H9 (cell line): ENCODE results near the gene DCAF6. TPM values are rescaled to one million over a fixed set of nuclear protein-coding genes. Genes with fewer than 3 reads are reported as not detected.

Experiments used
- DNase-seq: peaks from one replicate; pipeline ENCODE4 v3.0.0-alpha.2; 2017
- H2AFZ ChIP-seq: one replicate; pipeline ENCODE4 v1.6.1; 2013; ENCODE audit warnings: mild to moderate bottlenecking, low read length, control low read depth, moderate library complexity
- H2AK5ac ChIP-seq: 2 replicates; pipeline ENCODE4 v1.6.1; 2013; ENCODE audit warnings: low read length, control low read depth, mixed read lengths; ENCODE audit not compliant: insufficient read length
- H2BK120ac ChIP-seq: one replicate; pipeline ENCODE4 v1.6.1; 2013; ENCODE audit warnings: low read depth, mild to moderate bottlenecking, low read length, control low read depth, inconsistent platforms; ENCODE audit not compliant: poor library complexity, severe bottlenecking
- H2BK12ac ChIP-seq: 2 replicates; pipeline ENCODE4 v1.6.1; 2013; ENCODE audit warnings: low read length, control low read depth, mixed read lengths, low read depth; ENCODE audit not compliant: insufficient read length
- H2BK15ac ChIP-seq: 2 replicates; pipeline ENCODE4 v1.6.1; 2013; ENCODE audit warnings: low read depth, low read length, control low read depth
- H2BK20ac ChIP-seq: one replicate; pipeline ENCODE4 v1.6.1; 2013; ENCODE audit warnings: low read depth, mild to moderate bottlenecking, low read length, control low read depth, inconsistent platforms; ENCODE audit not compliant: poor library complexity, severe bottlenecking
- H2BK5ac ChIP-seq: 2 replicates; pipeline ENCODE4 v1.6.1; 2013; ENCODE audit warnings: low read length, control low read depth, mixed read lengths; ENCODE audit not compliant: insufficient read length
- H3K14ac ChIP-seq: 2 replicates; pipeline ENCODE4 v1.6.1; 2013; ENCODE audit warnings: low read length, control low read depth; ENCODE audit not compliant: insufficient read depth
- H3K18ac ChIP-seq: 2 replicates; pipeline ENCODE4 v1.6.1; 2013; ENCODE audit warnings: low read depth, mild to moderate bottlenecking, mixed read lengths, low read length, control low read depth; ENCODE audit not compliant: insufficient read length
- H3K23ac ChIP-seq: 2 replicates; pipeline ENCODE4 v1.6.1; 2013; ENCODE audit warnings: low read length, control low read depth, mixed read lengths, low read depth; ENCODE audit not compliant: insufficient read length
- H3K23me2 ChIP-seq: 2 replicates; pipeline ENCODE4 v1.6.1; 2013; ENCODE audit warnings: low read depth, mild to moderate bottlenecking, mixed read lengths, low read length, control low read depth; ENCODE audit not compliant: insufficient read length, poor library complexity, severe bottlenecking
- H3K27ac ChIP-seq: 2 replicates; pipeline ENCODE4 v1.5.1; 2013; ENCODE audit warnings: low read length, control low read depth, mixed read lengths, low read depth; ENCODE audit not compliant: insufficient read length
- H3K27me3 ChIP-seq: 2 replicates; pipeline ENCODE4 v1.6.1; 2013; ENCODE audit warnings: low read length, control low read depth, inconsistent platforms; ENCODE audit not compliant: insufficient read depth
- H3K4ac ChIP-seq: 2 replicates; pipeline ENCODE4 v1.6.1; 2013; ENCODE audit warnings: low read depth, mild to moderate bottlenecking, control low read depth, inconsistent platforms, low read length, moderate library complexity
- H3K4me1 ChIP-seq: 2 replicates; pipeline ENCODE4 v1.6.1; 2013; ENCODE audit warnings: low read length, control low read depth, inconsistent platforms; ENCODE audit not compliant: insufficient read depth
- H3K4me2 ChIP-seq: 2 replicates; pipeline ENCODE4 v1.6.1; 2013; ENCODE audit warnings: low read length, control low read depth, mixed read lengths; ENCODE audit not compliant: insufficient read length, insufficient read depth
- H3K56ac ChIP-seq: 2 replicates; pipeline ENCODE4 v1.6.1; 2013; ENCODE audit warnings: low read depth, mild to moderate bottlenecking, mixed read lengths, low read length, control low read depth; ENCODE audit not compliant: insufficient read length
- H3K79me1 ChIP-seq: 2 replicates; pipeline ENCODE4 v1.6.1; 2013; ENCODE audit warnings: low read depth, mild to moderate bottlenecking, moderate library complexity, low read length, control low read depth, inconsistent platforms; ENCODE audit not compliant: insufficient read depth, poor library complexity, severe bottlenecking
- H3K79me2 ChIP-seq: 2 replicates; pipeline ENCODE4 v1.6.1; 2013; ENCODE audit warnings: low read length, control low read depth, inconsistent platforms; ENCODE audit not compliant: insufficient read depth
- H3K9ac ChIP-seq: 2 replicates; pipeline ENCODE4 v1.6.1; 2013; ENCODE audit warnings: low read length, control low read depth, mixed read lengths; ENCODE audit not compliant: insufficient read length; ENCODE audit errors: extremely low read depth
- H3K9me3 ChIP-seq: one replicate; pipeline ENCODE4 v1.6.1; 2013; ENCODE audit warnings: low read depth, low read length, inconsistent platforms; ENCODE audit not compliant: control insufficient read depth
- H3T11ph ChIP-seq: one replicate; pipeline ENCODE4 v1.6.1; 2013; ENCODE audit warnings: mild to moderate bottlenecking, low read length, control low read depth, inconsistent platforms
- H4K20me1 ChIP-seq: one replicate; pipeline ENCODE4 v1.6.1; 2013; ENCODE audit not compliant: control insufficient read depth, insufficient read length, insufficient read depth
- H4K5ac ChIP-seq: 2 replicates; pipeline ENCODE4 v1.6.1; 2013; ENCODE audit warnings: low read depth, mild to moderate bottlenecking, mixed read lengths, low read length, control low read depth; ENCODE audit not compliant: insufficient read length
- H4K8ac ChIP-seq: replicated peaks from 2 replicates; pipeline ENCODE4 v1.6.1; 2013; ENCODE audit warnings: low read length, control low read depth, mixed read lengths, low read depth; ENCODE audit not compliant: insufficient read length
- H4K91ac ChIP-seq: 2 replicates; pipeline ENCODE4 v1.6.1; 2013; ENCODE audit warnings: low read depth, mild to moderate bottlenecking, moderate library complexity, mixed read lengths, low read length, control low read depth; ENCODE audit not compliant: insufficient read length
- H3K27ac Mint-ChIP-seq, 3 experiments: 2 replicates in 2 of 3; 3 replicates in 1 of 3; pipeline ENCODE4 v1.8.0; 2020 to 2021; ENCODE audit warnings: mixed read lengths in 3 of 3, mild to moderate bottlenecking in 1 of 3, moderate library complexity in 1 of 3
- H3K27me3 Mint-ChIP-seq: 2 replicates; pipeline ENCODE4 v1.8.0; 2021; ENCODE audit warnings: low read depth, mild to moderate bottlenecking, moderate library complexity, mixed read lengths
- H3K36me3 Mint-ChIP-seq, 3 experiments: 2 replicates in 2 of 3; 3 replicates in 1 of 3; pipeline ENCODE4 v1.8.0; 2020 to 2021; ENCODE audit warnings: low read depth in 3 of 3, mixed read lengths in 3 of 3; ENCODE audit not compliant: insufficient read depth in 1 of 3
- H3K4me1 Mint-ChIP-seq, 2 experiments: 2 replicates each; pipeline ENCODE4 v1.8.0; 2020; ENCODE audit warnings: mixed read lengths in 2 of 2
- H3K4me3 Mint-ChIP-seq, 2 experiments: 2 replicates in 1 of 2; 3 replicates in 1 of 2; pipeline ENCODE4 v1.8.0; 2020 to 2021; ENCODE audit warnings: mild to moderate bottlenecking in 2 of 2, mixed read lengths in 2 of 2, moderate library complexity in 1 of 2
- H3K9me3 Mint-ChIP-seq, 2 experiments: 2 replicates in 1 of 2; 3 replicates in 1 of 2; pipeline ENCODE4 v1.8.0; 2020; ENCODE audit warnings: mild to moderate bottlenecking in 2 of 2, mixed read lengths in 2 of 2, moderate library complexity in 1 of 2
- CTCF ChIP-seq: fragments of 200-600 bp; sonication (generic); conservative IDR thresholded peaks from 3 replicates; pipeline ENCODE4 v1.8.0; 2021; ENCODE audit warnings: antibody characterized with exemption, mild to moderate bottlenecking
- WGBS: extraction: QIAGEN DNeasy Blood & Tissue Kit; methylation state at CpG from one replicate; pipeline ENCODE4 v1.1.7; 2013; ENCODE audit warnings: missing lambda C conversion rate, low lambda C conversion rate, mixed read lengths; ENCODE audit not compliant: insufficient read length; ENCODE audit errors: extremely low coverage; 5-methylcytosine and 5-hydroxymethylcytosine counted together
- total RNA-seq: library from RNA; stranded (reverse); gene quantifications from 2 replicates; pipeline ENCODE4 v1.2.1, GENCODE V29; 2021

DCAF6 gene
- total RNA-seq, 1 experiment from 2014 or later = 16.0 TPM

- Histone ChIP-seq H3K4me2 (no peak overlapping the region), H4K5ac (no peak overlapping the region), H3K9me3 (no peaks in the 10 kb centered on the region), H2BK120ac (no peak overlapping the region), H2BK12ac (no peak overlapping the region), H3K4ac (no peak overlapping the region), H3K27me3 (no peaks in the 10 kb centered on the region), H2BK15ac (no peak overlapping the region), H2AFZ (no peak overlapping the region), H3K14ac (no peak overlapping the region), H2BK20ac (no peak overlapping the region), H3K18ac (no peak overlapping the region), H3K23ac (no peak overlapping the region), H3K4me1 (no peaks in the 10 kb centered on the region), H4K20me1 (no peaks in the 10 kb centered on the region), H3K27ac (no peak overlapping the region), H3K79me2 (no peaks in the 10 kb centered on the region), H3T11ph (no peak overlapping the region), H4K91ac (no peak overlapping the region), H2BK5ac (no peak overlapping the region), H3K9ac (no peak overlapping the region), H4K8ac (no peak overlapping the region), H2AK5ac (no peak overlapping the region), H3K79me1 (no peaks in the 10 kb centered on the region), H3K56ac (no peak overlapping the region), H3K23me2 (no peaks in the 10 kb centered on the region)
- Mint-ChIP-seq H3K27ac (no peak overlapping the region), H3K36me3 (peaks cover 0 to 12% (median 5%) of the 10 kb centered on the region in 3 experiments; a peak in 4 of 7 replicates), H3K4me3 (no peak overlapping the region), H3K4me1 (no peaks in the 10 kb centered on the region), H3K27me3 (no peaks in the 10 kb centered on the region), H3K9me3 (no peaks in the 10 kb centered on the region)
- TF ChIP-seq CTCF = no peak
- DNase-seq = no peak
- WGBS = no CpG with 5 or more reads among the region's 4 CpGs
Measured at GRCh38 chr1:168031627-168032026, 95.1 kb downstream of the DCAF6 start.
